GM18498 (cell line): ENCODE measurements around the gene ARSB.
"Not testable (repeated sequence)": the region's sequence is repeated elsewhere in the genome, so short reads cannot be mapped to it uniquely, and the experiment has no call there.

ENCODE experiments used
- ATAC-seq: cut with Tn5 transposase; IDR thresholded peaks from one replicate; pipeline ENCODE4 v1.9.1; 2021; ENCODE audit warnings: mild to moderate bottlenecking, moderate library complexity; ENCODE audit not compliant: unreplicated experiment

The ARSB gene

DNA sequence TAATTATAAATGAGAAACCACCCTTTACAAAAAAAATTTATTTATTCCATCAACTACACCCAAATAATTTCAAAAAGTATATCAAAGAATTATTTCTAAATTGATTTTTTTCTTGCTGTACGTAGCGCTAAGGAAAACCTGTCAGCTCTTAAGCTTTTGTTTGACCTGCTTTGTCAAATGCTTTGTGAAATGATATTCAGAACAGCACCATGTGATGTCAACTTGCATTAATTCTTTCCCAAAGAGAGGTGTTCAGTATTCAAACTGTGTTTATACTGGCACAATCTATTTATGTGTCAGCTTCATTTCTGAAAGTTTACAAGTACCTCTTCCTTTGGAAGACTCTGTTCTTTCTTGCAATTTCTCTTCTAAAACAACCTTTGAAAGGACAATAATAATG is 12.0 kb upstream of the ARSB start:
- ATAC-seq: no peak

DNA sequence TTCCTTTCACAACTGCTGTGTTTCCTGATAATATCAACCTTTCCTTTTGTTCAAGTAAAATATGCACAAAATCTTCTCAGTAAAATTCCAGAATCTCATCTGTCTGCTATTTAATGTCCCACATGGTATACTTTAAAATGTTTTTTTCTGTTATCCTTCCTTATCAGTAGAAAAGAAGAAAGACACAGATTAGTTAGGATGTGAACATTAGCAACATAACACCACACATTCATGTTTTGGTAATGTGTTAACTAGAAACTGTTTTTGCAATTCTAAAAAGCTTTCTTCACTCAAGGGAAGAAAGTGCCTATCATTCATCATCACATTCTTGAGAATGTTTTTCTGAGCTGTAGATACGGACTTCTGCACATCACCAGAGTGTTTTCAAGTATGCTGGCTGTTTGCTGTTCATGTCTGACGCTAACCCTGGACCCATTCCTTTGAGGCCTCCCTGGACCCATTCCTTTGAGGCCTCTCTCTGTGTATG is 10.5 kb upstream of the ARSB start:
- no peak for ATAC-seq

DNA sequence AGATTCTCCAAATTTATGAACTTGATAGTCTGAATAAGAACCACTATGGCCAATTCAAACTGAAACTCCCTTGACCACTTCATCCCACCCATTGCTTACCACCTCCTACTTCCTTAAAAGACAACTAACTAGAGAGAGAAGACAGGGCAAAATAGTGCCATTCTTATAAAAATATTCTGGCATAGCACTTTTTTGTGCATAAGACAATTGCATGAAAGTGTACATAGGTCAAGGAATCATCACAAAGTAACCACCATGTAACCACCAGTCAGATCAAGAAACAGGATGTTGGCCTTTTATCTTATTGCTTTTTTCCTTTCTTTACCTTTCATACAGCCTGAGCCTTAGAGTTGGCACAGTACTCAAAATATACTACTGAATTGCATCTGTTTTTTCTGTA is 8.1 kb upstream of the ARSB start:
- no peak for ATAC-seq

DNA sequence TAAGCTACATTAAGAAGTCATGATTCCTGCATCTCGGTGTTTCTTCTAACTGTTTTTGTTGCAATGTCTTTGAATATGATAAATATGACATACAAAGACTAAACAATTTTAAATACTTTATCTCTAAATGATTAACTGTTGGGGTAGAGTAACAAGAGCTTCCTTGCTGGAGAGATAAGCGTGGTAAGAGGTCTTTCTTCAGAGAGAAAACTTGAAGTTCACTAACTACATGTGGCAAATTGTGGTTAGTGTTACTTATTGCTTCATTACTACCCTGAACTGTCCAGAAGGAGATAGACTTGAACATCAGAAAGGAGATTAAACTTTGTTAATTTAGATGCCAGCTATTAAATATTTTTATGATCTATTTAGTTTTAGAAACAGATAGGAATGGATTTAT is 7.0 kb upstream of the ARSB start:
- no peak for ATAC-seq

DNA sequence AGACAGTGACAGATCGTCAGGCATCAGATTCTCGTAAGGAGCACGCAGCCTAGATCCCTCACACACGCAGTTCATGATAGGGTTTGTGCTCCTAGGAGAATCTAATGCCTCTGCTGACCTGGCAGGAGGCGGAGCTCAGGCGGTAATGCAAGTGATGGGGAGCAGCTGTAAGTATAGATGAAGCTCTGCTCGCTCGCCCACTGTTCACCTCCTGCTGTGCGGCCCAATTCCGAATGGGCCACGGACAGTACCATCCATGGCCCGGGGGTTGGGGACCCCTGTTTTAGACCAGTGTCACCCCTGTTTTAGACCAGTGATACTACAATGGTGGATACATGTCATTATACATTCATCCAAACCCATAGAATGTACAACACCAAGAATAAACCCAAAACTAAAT is 4.0 kb upstream of the ARSB start:
- ATAC-seq: no peak

DNA sequence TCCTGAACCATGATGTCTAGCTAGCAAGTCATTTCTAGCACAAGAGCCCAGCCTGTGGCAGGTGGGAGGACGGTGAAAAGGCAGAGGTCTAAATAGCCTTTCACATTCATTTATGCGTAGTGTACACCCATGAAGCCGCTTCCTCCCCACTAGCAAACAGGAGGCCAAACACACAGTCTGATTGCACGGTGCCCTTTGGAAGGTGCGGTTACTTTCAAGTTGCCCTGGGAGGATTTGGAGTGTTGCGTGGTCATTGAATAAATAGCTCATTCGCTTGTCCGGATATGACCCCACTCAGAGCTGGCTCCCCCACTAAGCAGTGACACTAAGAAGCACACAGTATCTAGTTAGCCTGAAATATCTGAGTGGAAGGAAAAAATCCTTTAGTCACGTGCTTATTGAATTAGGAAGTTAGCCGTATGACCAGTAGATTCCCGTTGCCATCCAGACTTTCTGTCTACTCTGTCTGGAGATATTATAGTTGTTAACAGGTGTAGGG is 664 bp upstream of the ARSB start:
- ATAC-seq: peak; percentile 37

DNA sequence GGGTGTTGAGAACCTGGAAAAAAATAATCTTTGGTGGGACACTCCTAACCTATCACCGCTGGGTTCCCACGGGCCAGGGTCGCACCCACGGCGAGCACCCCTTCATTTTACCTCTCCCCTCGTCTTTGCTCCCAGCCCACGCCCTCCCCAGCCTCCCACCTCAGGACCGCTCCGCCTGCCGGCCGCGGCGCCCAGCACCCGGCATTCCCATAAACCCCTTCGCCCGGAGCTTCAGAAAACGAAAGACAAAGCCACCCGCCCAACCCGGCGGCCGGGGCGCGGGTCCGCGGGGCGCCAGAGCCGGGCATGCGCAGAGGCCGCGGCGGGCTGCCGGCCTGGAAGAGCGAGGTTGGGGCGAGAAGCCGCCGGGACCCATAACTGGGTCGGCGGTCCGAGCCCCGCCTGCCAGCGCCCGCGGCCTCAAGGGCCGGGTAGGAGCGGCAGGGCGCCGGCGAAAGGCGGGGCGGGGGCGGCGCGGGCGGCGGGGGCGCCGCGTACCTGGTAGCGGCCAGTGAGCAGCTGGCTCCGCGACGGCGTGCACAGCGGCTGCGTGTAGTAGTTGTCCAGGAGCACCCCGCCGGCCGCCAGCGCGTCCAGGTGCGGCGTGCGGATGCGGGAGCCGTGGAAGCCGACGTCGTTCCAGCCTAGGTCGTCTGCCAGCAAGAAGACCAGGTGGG is 533 bp downstream of the ARSB start:
- ATAC-seq: peak; percentile 68

DNA sequence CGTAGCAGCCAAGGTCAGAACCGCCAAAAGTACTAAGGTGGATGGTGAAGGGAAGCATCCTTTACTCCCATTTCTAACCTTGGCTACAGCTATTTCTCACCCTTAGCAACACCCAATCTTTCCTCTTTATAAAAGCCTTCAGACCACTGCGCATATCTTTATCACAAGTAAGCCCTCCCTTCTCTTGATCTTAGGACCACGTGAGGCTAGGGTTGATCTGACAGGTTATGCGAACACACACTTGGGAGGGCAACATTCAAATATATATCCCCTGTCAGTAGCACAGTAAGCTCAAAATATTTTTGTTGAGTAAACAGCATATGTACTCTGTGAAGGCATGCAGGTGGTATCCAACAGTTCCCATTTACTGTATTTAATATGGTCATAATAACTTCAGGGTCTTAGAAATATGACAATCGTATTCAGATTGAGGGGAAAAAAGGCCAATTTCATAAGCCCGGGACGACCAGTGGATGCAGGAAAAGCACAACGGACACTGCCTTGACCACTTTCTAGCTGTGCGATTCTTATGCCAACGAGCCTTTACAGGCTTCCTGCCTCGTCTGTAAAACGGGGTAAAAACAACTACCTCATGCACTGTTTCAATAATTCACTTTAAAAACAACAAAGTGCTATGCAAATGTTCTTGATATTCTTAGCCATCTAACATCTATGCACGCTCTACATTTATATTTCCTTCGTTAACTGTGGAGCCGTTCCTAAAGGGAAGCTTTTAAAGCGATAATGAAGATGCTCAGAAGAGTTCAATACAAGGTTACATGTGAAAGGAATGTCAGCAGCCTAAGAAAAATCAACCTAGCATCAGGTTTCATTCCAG is 1.3 kb downstream of the ARSB start:
- ATAC-seq: no peak

DNA sequence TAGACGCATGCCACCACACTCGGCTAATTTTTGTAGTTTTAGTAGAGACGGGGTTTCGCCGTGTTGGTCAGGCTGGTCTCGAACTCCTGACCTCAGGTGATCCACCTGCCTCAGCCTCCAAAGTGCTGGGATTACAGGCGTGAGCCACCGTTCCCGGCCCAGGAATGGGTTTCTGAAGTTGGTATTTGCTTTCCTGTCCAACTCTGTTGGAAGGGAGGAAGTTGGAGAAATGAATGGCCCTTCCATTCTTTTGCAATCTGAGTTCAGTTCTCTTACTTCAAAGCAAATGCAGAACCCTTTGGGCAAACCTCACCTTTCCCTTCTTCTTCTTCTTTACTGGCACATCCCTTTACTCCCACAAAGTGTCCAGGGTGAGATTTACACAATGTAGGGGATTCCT is 1.9 kb downstream of the ARSB start:
- not testable (repeated sequence) for ATAC-seq

DNA sequence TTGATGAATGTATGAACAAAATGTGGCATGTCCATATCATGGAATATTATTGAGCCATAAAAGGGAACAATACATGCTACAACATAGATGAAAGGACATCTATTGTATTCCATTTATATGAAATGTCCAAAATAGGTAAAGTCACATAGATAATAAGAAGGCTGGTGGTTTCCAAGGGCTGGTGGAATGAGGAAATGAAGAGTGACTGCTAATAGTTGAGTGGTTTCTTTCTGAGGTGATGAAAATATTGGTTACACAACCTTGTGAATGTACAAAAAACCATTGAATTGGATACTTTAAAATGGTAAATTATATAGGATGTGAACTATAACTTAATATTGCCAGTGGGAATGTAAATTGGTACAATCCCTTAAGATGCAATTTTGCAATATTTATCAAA is 5.2 kb downstream of the ARSB start:
- no peak for ATAC-seq

DNA sequence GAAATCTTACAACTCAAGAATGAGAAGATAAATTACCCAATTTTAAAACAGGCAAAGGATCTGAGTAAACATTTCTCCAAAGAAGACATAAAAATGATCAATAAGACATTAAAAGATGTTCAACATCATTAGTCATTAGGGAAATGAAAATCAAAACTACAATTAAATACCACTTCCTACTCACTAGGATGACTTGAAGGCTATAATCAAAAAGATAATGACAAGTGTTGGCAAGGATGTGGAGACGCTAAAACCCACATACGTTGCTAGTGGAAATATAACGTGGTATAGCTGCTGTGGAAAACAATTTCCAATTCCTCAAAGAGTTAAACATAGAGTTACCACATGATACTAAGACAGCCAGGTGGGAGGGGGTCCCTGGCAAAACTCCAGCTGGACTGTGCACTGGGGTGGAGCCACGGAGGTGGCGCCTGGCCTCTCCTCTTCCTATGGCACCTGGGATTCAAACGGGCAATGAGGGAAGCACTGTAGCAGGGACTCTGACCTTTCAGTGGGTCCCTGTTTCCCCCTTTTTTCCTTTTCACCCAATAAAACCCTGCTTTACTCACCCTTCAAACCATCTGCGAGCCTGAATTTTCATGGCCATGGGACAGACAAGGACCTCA is 5.9 kb downstream of the ARSB start:
- ATAC-seq: no peak

DNA sequence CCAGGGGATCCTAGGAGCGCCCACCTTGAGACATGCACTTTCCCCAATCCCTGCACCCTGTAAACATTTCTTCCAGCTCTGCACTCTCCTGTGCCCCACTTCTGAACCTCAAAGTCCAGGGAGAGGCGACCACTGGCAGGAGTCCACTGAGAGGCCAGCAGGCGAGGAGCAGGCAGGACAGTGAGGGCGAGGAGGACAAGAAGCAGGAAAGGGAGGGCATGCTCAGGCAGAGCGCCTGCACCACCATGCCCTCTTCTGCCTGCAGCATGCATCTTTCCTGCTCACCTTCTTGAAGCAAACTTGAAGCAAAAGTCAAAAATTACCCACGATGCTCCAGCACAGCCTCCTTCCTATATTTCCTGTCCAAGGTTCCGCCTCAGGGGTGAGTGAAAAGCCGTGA is 10.1 kb downstream of the ARSB start:
- ATAC-seq: no peak

DNA sequence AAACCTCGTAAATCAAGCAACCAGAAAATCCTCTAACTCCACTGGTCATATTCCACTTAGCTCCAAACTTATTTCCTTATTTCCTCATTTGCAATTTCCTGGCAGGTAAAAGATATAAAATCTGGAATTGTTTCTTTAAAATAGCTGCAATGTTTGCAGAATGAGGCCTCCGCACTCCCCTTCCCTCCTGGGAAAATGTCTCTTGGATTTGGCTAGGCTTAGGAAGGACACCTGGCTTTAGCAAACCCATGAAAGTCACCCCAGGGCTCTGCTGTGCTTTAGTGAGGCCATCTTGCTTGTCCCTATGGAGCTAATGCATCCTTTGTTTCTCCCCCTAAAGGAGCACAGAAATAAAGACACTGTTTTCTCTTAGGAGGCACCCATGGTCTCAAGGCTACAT is 10.5 kb downstream of the ARSB start:
- ATAC-seq: no peak

DNA sequence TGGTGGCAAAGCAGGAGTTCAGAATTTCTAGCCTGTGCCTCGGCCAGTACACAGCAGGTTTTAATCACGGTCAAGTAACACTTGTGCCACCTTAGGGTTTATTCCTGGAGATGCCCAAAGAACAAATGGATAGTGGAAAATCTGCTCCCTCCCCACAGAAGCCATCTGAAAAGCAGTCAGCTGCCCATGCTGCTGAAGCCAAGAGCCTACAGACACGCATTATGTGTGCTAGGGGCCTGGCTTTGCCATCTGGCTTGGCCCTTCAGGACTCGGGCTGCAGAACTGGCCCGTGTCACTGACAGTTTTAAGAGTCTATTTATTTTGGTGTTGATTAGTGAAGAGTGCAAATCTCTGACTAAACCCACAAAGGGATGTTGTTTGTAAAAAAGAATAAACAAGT is 11.1 kb downstream of the ARSB start:
- ATAC-seq: no peak

DNA sequence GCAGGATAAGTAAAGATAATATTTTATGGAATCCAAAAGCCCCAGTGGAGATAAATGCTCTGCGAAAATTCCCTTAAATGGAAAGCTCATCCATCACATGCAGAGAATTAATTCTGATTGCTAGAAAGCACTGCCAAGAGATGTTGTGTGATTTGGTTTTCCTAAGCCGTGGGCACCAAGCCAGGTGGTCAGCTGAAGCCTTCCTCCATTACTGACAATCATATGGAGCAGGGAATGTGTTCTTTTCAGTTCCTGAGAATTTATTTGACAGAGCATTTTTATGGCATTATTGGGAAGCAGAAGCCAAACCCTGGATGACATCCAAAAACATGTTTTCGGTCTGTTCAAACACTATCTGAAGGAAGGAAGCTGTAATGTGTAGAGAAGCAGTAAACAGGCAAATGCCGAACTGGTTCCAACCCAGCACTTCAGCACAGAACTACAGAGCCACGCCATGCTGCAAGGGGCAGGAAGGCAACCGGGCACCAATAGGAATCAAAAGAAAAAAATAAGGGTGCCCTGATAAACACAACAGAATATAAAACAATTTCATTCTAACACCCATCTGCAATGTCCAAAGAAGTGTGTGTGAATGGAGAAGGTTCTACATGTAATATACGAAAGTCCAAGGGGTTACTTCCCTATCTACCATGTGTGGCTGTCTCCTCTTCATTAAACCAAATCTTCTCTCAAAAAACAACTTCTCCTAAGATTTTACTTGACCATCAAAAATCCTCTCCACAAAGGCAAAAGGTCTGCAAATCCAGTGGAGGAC is 12.3 kb downstream of the ARSB start:
- no peak for ATAC-seq

DNA sequence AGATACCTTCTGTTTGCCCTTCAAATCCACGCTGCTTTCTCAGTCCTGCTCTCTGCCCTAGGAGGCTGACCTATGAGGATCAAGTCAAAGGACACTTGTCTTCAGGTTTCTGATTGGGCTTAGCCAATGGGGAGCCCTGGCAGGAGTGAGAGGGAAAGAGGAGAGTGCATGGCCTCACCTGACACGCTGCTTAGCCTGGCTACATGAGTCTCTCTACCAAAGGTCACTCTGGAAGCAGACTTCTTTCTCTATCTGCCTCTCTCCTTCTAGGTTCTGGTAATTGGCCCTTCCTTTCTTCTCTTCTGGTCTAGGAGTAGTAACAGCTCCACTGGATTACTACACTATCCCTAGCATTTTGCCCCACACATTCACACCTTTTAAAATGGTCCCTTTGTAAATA is 13.1 kb downstream of the ARSB start:
- no peak for ATAC-seq

DNA sequence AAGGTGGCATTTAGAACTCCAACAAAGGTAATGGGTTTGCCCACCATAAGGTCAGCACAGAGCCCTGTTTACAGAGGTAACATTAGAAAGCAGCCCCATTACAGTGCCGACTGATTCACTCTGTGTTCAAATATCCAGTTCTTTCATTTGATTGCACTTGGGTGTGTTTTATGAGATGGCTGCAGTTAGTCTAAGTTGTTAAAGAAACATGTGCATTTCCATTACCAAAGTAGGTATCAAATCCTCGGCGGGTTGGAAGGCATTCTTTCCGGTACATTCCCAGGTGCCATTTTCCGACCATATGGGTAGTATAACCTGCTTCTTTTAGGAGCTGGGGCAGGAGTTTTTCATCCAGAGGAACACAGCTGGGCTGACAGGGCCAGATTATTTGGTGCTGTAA is 16.3 kb downstream of the ARSB start:
- ATAC-seq: no peak

DNA sequence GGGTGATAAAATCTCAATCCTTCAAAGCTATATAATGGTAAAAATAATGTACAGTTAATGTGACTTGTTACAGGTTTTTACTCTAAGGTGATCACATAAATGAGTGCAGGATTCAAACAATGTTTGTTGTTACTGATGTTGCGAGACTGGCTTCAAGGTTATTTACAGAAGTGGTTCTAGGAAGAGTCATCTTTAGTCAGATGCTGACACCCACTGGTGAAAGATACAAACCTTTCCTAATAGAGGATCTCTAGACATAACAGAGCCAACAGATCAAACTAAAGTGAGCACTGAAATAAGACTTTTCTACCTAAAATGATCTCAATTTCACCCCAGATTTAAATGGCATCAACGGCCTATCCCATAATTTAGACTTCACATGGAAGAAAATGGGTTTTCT is 20.2 kb downstream of the ARSB start:
- ATAC-seq: no peak

DNA sequence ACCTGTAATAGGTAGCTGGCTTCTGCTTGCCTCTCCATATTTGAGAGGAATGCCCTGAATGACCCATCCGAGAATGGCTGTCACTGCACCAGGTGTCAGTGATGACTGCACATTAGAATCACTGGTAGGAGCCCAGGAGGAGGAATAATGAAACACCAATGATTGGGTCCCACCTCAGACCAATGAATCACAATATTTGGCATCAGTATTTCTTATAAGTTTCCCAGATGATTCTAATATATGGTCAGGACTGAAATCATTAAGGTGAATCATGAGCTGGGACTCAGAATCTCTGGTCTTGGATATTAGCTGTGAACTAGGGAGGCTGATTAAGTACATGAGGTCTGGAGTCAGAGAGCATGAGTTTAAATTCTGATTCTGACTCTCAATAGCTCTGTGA is 23.4 kb downstream of the ARSB start:
- ATAC-seq: no peak

DNA sequence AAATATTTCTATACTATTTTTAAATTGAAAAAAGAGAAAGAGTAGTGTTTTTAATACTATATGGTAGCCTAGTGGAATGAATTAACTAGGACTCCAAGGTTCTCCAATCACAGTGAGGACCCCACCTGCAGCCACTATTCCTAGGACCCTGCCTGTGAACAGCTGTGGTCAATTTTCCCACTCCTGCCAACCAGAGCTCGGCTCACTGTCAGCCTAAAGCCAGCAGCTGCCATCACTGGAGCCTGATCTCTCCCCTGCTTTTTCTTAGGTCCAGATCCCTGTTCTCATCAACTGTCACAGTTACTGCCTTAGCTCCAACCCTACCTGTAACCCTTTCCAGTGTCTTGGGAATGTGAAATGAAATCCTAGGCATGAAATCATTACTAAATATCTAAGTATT is 25.3 kb downstream of the ARSB start:
- no peak for ATAC-seq
